GM23338 (cell line): ENCODE measurements around the gene AGBL2. TPM values are rescaled to one million over a fixed set of nuclear protein-coding genes. Genes with fewer than 3 reads are reported as not detected.

ENCODE experiments used
- ATAC-seq: fragments of 200-7000 bp; cut with Tn5 transposase; 3 replicates; pipeline ENCODE4 v1.9.1; 2020
- DNase-seq: peaks from one replicate; pipeline ENCODE4 v3.0.0-alpha.2; 2015; ENCODE audit warnings: low spot score
- H2AFZ ChIP-seq: fragments of 200-600 bp; sonication (generic); 2 replicates; pipeline ENCODE4 v1.8.0; 2016; ENCODE audit warnings: antibody characterized with exemption, mild to moderate bottlenecking, moderate library complexity
- H3F3A ChIP-seq: fragments of 200-600 bp; sonication (generic); replicated peaks from 2 replicates; pipeline ENCODE4 v1.8.0; 2017; ENCODE audit warnings: antibody characterized with exemption, mixed run types, low read depth
- H3K27ac ChIP-seq: fragments of 200-600 bp; sonication (generic); 2 replicates; pipeline ENCODE4 v1.6.1; 2016; ENCODE audit warnings: low read depth
- H3K27me3 ChIP-seq: fragments of 200-600 bp; sonication (generic); 2 replicates; pipeline ENCODE4 v1.8.0; 2016; ENCODE audit warnings: mild to moderate bottlenecking, mixed run types, moderate library complexity; ENCODE audit not compliant: insufficient read depth
- H3K36me3 ChIP-seq: fragments of 200-600 bp; sonication (generic); 2 replicates; pipeline ENCODE4 v1.8.0; 2016; ENCODE audit warnings: mild to moderate bottlenecking; ENCODE audit not compliant: insufficient read depth
- H3K4me1 ChIP-seq: fragments of 200-600 bp; sonication (generic); 2 replicates; pipeline ENCODE4 v1.8.0; 2016; ENCODE audit warnings: mild to moderate bottlenecking, moderate library complexity; ENCODE audit not compliant: insufficient read depth
- H3K4me2 ChIP-seq: fragments of 200-600 bp; sonication (generic); 2 replicates; pipeline ENCODE4 v1.7.1; 2017; ENCODE audit warnings: mixed run types
- H3K4me3 ChIP-seq: fragments of 200-600 bp; sonication (generic); 2 replicates; pipeline ENCODE4 v1.6.1; 2016; ENCODE audit warnings: mixed run types
- H3K79me2 ChIP-seq: fragments of 200-600 bp; sonication (generic); replicated peaks from 2 replicates; pipeline ENCODE4 v1.8.0; 2017; ENCODE audit warnings: mild to moderate bottlenecking; ENCODE audit not compliant: insufficient read depth
- H3K9me2 ChIP-seq: fragments of 200-600 bp; sonication (generic); 2 replicates; pipeline ENCODE4 v1.8.0; 2017; ENCODE audit not compliant: insufficient read depth
- H4K20me1 ChIP-seq: fragments of 200-600 bp; sonication (generic); replicated peaks from 2 replicates; pipeline ENCODE4 v1.8.0; 2017; ENCODE audit warnings: mild to moderate bottlenecking; ENCODE audit not compliant: insufficient read depth
- H3K27ac Mint-ChIP-seq: 2 replicates; pipeline ENCODE4 v1.8.0; 2020; ENCODE audit warnings: inconsistent platforms, mild to moderate bottlenecking, moderate library complexity, mixed read lengths
- H3K27me3 Mint-ChIP-seq: 3 replicates; pipeline ENCODE4 v1.8.0; 2022; ENCODE audit warnings: low read depth, mild to moderate bottlenecking, moderate library complexity, mixed read lengths, inconsistent platforms; ENCODE audit not compliant: insufficient read depth, poor library complexity
- H3K36me3 Mint-ChIP-seq: 3 replicates; pipeline ENCODE4 v1.8.0; 2021; ENCODE audit warnings: low read depth, mild to moderate bottlenecking, inconsistent platforms, moderate library complexity, mixed read lengths
- H3K4me1 Mint-ChIP-seq: 3 replicates; pipeline ENCODE4 v1.8.0; 2020; ENCODE audit warnings: mild to moderate bottlenecking, inconsistent platforms, mixed read lengths
- H3K4me3 Mint-ChIP-seq: 3 replicates; pipeline ENCODE4 v1.8.0; 2021; ENCODE audit warnings: moderate library complexity, mild to moderate bottlenecking, inconsistent platforms, mixed read lengths
- H3K9me3 Mint-ChIP-seq: 3 replicates; pipeline ENCODE4 v1.8.0; 2020; ENCODE audit warnings: moderate library complexity, mild to moderate bottlenecking, inconsistent platforms, mixed read lengths
- CREB1 ChIP-seq: fragments of 250-450 bp; sonication (Bioruptor Pico); IDR thresholded peaks from 2 replicates; pipeline ENCODE4 v1.5.0; 2020; ENCODE audit warnings: low read depth, mild to moderate bottlenecking, moderate library complexity
- EZH2phosphoT487 ChIP-seq: fragments of 200-600 bp; sonication (generic); IDR thresholded peaks from one replicate; pipeline ENCODE4 v1.8.1; 2018; ENCODE audit warnings: antibody characterized with exemption; ENCODE audit not compliant: unreplicated experiment
- JUNB ChIP-seq: IDR thresholded peaks from one replicate; pipeline ENCODE4 v1.6.1; 2016; ENCODE audit warnings: antibody characterized with exemption; ENCODE audit not compliant: unreplicated experiment
- NANOG ChIP-seq: IDR thresholded peaks from 2 replicates; pipeline ENCODE4 v1.6.1; 2016; ENCODE audit warnings: antibody characterized with exemption, borderline replicate concordance
- POLR2AphosphoS5 ChIP-seq: IDR thresholded peaks from 2 replicates; pipeline ENCODE4 v1.6.1; 2016; ENCODE audit warnings: antibody characterized with exemption, low read depth
- STAT1 ChIP-seq: IDR thresholded peaks from one replicate; pipeline ENCODE4 v1.6.1; 2016; ENCODE audit warnings: antibody characterized with exemption; ENCODE audit not compliant: unreplicated experiment
- ZNF114 ChIP-seq: fragments of 250-450 bp; sonication (Bioruptor Pico); IDR thresholded peaks from 2 replicates; pipeline ENCODE4 v1.5.0; 2020; ENCODE audit warnings: mild to moderate bottlenecking, moderate library complexity
- polyA plus RNA-seq: library from polyadenylated mRNA; unstranded; fragments of >200 nt; fragmentation: Nextera tagmentation; extraction: Ambion mirVana; gene quantifications from 2 replicates; pipeline ENCODE4 v1.2.1, GENCODE V29; 2016
- total RNA-seq: library from RNA; depleted of rRNA; stranded (reverse); fragments of >200 nt; shearing (Covaris generic); gene quantifications from 2 replicates; pipeline ENCODE4 v1.2.3, GENCODE V29; 2014
- TF ChIP-seq, protein P1 (sequence below): fragments of 250-450 bp; sonication (Bioruptor Pico); IDR thresholded peaks from 2 replicates; pipeline ENCODE4 v1.5.0; 2020; ENCODE audit warnings: mild to moderate bottlenecking, moderate library complexity

AGBL2 gene
- total and polyA plus RNA-seq, 2 experiments from 2014 or later: 5.1 to 5.6 TPM

- Histone ChIP-seq H3F3A (peaks cover 11% of the 10 kb centered on the region), H2AFZ (no peak overlapping the region), H3K27ac (no peak overlapping the region), H3K4me3 (no peak overlapping the region), H3K79me2 (no peaks in the 10 kb centered on the region), H3K4me2 (no peak overlapping the region), H3K4me1 (no peaks in the 10 kb centered on the region), H4K20me1 (no peaks in the 10 kb centered on the region; the same call in none of the 2 replicates), H3K9me2 (no peaks in the 10 kb centered on the region), H3K27me3 (no peaks in the 10 kb centered on the region), H3K36me3 (peaks cover 59% of the 10 kb centered on the region)
- TF ChIP-seq POLR2AphosphoS5 (no peak), STAT1 (no peak), CREB1 (CRISPR knock-in tag) (no peak), NANOG (no peak), ZNF114 (no peak), EZH2phosphoT487 (no peak), JUNB (no peak)
- TF ChIP-seq, protein P1, sequence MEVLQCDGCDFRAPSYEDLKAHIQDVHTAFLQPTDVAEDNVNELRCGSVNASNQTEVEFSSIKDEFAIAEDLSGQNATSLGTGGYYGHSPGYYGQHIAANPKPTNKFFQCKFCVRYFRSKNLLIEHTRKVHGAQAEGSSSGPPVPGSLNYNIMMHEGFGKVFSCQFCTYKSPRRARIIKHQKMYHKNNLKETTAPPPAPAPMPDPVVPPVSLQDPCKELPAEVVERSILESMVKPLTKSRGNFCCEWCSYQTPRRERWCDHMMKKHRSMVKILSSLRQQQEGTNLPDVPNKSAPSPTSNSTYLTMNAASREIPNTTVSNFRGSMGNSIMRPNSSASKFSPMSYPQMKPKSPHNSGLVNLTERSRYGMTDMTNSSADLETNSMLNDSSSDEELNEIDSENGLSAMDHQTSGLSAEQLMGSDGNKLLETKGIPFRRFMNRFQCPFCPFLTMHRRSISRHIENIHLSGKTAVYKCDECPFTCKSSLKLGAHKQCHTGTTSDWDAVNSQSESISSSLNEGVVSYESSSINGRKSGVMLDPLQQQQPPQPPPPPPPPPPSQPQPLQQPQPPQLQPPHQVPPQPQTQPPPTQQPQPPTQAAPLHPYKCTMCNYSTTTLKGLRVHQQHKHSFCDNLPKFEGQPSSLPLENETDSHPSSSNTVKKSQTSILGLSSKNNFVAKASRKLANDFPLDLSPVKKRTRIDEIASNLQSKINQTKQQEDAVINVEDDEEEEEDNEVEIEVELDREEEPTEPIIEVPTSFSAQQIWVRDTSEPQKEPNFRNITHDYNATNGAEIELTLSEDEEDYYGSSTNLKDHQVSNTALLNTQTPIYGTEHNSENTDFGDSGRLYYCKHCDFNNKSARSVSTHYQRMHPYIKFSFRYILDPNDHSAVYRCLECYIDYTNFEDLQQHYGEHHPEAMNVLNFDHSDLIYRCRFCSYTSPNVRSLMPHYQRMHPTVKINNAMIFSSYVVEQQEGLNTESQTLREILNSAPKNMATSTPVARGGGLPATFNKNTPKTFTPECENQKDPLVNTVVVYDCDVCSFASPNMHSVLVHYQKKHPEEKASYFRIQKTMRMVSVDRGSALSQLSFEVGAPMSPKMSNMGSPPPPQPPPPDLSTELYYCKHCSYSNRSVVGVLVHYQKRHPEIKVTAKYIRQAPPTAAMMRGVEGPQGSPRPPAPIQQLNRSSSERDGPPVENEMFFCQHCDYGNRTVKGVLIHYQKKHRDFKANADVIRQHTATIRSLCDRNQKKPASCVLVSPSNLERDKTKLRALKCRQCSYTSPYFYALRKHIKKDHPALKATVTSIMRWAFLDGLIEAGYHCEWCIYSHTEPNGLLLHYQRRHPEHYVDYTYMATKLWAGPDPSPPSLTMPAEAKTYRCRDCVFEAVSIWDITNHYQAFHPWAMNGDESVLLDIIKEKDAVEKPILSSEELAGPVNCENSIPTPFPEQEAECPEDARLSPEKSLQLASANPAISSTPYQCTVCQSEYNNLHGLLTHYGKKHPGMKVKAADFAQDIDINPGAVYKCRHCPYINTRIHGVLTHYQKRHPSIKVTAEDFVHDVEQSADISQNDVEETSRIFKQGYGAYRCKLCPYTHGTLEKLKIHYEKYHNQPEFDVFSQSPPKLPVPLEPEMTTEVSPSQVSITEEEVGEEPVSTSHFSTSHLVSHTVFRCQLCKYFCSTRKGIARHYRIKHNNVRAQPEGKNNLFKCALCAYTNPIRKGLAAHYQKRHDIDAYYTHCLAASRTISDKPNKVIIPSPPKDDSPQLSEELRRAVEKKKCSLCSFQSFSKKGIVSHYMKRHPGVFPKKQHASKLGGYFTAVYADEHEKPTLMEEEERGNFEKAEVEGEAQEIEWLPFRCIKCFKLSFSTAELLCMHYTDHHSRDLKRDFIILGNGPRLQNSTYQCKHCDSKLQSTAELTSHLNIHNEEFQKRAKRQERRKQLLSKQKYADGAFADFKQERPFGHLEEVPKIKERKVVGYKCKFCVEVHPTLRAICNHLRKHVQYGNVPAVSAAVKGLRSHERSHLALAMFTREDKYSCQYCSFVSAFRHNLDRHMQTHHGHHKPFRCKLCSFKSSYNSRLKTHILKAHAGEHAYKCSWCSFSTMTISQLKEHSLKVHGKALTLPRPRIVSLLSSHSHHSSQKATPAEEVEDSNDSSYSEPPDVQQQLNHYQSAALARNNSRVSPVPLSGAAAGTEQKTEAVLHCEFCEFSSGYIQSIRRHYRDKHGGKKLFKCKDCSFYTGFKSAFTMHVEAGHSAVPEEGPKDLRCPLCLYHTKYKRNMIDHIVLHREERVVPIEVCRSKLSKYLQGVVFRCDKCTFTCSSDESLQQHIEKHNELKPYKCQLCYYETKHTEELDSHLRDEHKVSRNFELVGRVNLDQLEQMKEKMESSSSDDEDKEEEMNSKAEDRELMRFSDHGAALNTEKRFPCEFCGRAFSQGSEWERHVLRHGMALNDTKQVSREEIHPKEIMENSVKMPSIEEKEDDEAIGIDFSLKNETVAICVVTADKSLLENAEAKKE (CRISPR knock-in tag): no peak
- peaks cover 4% of the 10 kb centered on the region for H3K27me3 Mint-ChIP-seq
- peaks cover 78% of the 10 kb centered on the region for H3K36me3 Mint-ChIP-seq
- no peak overlapping the region for H3K4me3 Mint-ChIP-seq
- H3K4me1 Mint-ChIP-seq: no peaks in the 10 kb centered on the region
- no peak overlapping the region for H3K27ac Mint-ChIP-seq
- ATAC-seq (no peak), DNase-seq (no peak)
- no peaks in the 10 kb centered on the region for H3K9me3 Mint-ChIP-seq
These were observed 9.0 kb upstream of the AGBL2 start for GRCh38 chr11:47724041-47724729.
